ENCODE results near the gene PVR.
"Not testable (repeated sequence)": the region's sequence is repeated elsewhere in the genome, so short reads cannot be mapped to it uniquely, and the experiment has no call there.

PVR gene

GRCh38 chr19:44643605-44644401, at the start of gene PVR:
PVR (plus strand) TSS chr19:44643910; CDS start chr19:44644097, 187 bp downstream.
- peak; percentile 12 for DNase-seq

- no peak for DNase-seq
These were observed 47.1 kb upstream of the PVR start for GRCh38 chr19:44596428-44597130.

- DNase-seq, result no peak
These were observed 46.6 kb upstream of the PVR start for GRCh38 chr19:44597131-44597491.

- DNase-seq, result no peak
These were observed 45.4 kb upstream of the PVR start for GRCh38 chr19:44598355-44598754.

GRCh38 chr19:44598880-44599279, 44.8 kb upstream of the PVR start:
- no peak for DNase-seq

GRCh38 chr19:44600466-44600865, 43.2 kb upstream of the PVR start:
- no peak for DNase-seq

- no peak for DNase-seq
These were observed 41.6 kb upstream of the PVR start for GRCh38 chr19:44602081-44602480.

- DNase-seq, result no peak
These were observed 40.3 kb upstream of the PVR start for GRCh38 chr19:44603201-44603945.

- no peak for DNase-seq
These were observed 39.5 kb upstream of the PVR start for GRCh38 chr19:44604241-44604640.

GRCh38 chr19:44605547-44605946, 38.2 kb upstream of the PVR start:
- DNase-seq, result no peak

GRCh38 chr19:44607049-44607448, 36.7 kb upstream of the PVR start:
- DNase-seq, result no peak

- no peak for DNase-seq
These were observed 35.8 kb upstream of the PVR start for GRCh38 chr19:44607917-44608316.

GRCh38 chr19:44608391-44608821, 35.3 kb upstream of the PVR start:
- DNase-seq, result no peak

- DNase-seq, result no peak
These were observed 34.5 kb upstream of the PVR start for GRCh38 chr19:44609219-44609618.

GRCh38 chr19:44610497-44610896, 33.2 kb upstream of the PVR start:
- DNase-seq, result not testable (repeated sequence)

GRCh38 chr19:44611812-44612295, 31.9 kb upstream of the PVR start:
- no peak for DNase-seq

GRCh38 chr19:44613295-44614178, 30.2 kb upstream of the PVR start, which contains the start of gene IGSF23:
IGSF23 (plus strand) TSS chr19:44613563; CDS start chr19:44613646, 83 bp downstream.
- no peak for DNase-seq

GRCh38 chr19:44614313-44614712, 29.4 kb upstream of the PVR start:
- DNase-seq, result no peak

- DNase-seq, result no peak
These were observed 27.9 kb upstream of the PVR start for GRCh38 chr19:44615863-44616247.

- no peak for DNase-seq
These were observed 26.4 kb upstream of the PVR start for GRCh38 chr19:44617110-44617880.

GRCh38 chr19:44618640-44619357, 24.9 kb upstream of the PVR start:
- DNase-seq, result no peak
